Measurements from ENCODE around the gene ARFGEF3. TPM values are rescaled to one million over a fixed set of nuclear protein-coding genes. Genes with fewer than 3 reads are reported as not detected.

Gene ARFGEF3
- total RNA-seq, 4 donors from 2014 or later = 6.7 to 17.1 (median 13.2) TPM

DNA sequence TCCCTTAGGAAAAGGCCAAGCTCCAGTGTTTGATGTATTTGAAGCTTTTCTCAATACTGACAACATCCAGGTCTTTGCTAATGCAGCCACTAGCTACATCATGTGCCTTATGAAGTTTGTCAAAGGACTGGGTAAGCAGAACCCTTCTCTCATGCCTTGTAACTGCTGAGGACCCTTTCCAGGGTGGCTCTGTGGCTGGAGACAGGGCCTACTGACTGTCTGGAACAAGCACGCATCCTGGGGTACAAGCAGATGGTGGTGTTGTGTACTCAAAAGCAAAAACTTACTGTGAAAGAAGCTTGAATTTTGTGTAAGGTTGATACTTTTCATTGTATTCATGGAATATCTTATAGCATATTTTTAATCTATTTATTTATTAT is 147.0 kb downstream of the ARFGEF3 start:
- 96 to 100% methylated on average over 1 of the region's 1 CpG for WGBS, 2 donors (ENCODE audit: low coverage in 1 of 2)
- in situ Hi-C loops (cut with MboI; ENCODE audit: low pct_ligation_motif_present in 1 of 4, low pct_unique_long_range_greater_than_20kb in 1 of 4, low sequenced_read_pairs in 3 of 4) = no loop called here

DNA sequence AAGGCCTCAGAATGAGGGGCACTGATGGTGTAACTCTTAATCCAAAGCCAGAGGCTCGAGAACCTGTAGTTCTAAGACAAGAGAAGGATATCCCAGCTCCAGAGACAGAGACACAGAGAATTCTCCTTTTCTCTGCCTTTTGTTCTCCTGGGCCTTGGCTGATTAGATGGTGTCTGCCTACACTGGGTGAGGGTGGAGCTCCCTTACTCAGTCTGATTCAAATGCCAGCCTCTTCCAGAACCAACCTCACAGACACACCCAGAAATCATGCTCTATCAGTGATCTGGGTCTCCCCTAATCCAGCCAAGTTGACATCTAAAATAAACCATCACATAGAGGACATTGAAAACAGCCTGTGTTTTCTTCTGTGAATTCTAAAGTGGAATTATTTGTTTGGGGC is 148.0 kb downstream of the ARFGEF3 start:
- TF ChIP-seq EP300 (IDR thresholded peaks at IDR 0.05; ENCODE audit: low read depth) = no peak
- TF ChIP-seq POLR2A (IDR thresholded peaks at IDR 0.05) = no peak
- TF ChIP-seq, protein P1, sequence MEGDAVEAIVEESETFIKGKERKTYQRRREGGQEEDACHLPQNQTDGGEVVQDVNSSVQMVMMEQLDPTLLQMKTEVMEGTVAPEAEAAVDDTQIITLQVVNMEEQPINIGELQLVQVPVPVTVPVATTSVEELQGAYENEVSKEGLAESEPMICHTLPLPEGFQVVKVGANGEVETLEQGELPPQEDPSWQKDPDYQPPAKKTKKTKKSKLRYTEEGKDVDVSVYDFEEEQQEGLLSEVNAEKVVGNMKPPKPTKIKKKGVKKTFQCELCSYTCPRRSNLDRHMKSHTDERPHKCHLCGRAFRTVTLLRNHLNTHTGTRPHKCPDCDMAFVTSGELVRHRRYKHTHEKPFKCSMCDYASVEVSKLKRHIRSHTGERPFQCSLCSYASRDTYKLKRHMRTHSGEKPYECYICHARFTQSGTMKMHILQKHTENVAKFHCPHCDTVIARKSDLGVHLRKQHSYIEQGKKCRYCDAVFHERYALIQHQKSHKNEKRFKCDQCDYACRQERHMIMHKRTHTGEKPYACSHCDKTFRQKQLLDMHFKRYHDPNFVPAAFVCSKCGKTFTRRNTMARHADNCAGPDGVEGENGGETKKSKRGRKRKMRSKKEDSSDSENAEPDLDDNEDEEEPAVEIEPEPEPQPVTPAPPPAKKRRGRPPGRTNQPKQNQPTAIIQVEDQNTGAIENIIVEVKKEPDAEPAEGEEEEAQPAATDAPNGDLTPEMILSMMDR (IDR thresholded peaks at IDR 0.05) = no peak
- TF ChIP-seq POLR2AphosphoS5 (IDR thresholded peaks at IDR 0.05) = no peak
- no peak overlapping the region for H3K4me3 ChIP-seq
- no peaks in the 10 kb centered on the region for H3K4me1 ChIP-seq
- in situ Hi-C loops (cut with MboI; ENCODE audit: low pct_ligation_motif_present in 1 of 4, low pct_unique_long_range_greater_than_20kb in 1 of 4, low sequenced_read_pairs in 3 of 4) = no loop called here
- intact Hi-C loops (cut with DNase I; ENCODE audit: low total_unique reads) = no loop called here
- H3K27me3 ChIP-seq = no peaks in the 10 kb centered on the region
- WGBS, 2 donors (ENCODE audit: low coverage in 1 of 2) = 77% methylated on average over 1 of the region's 1 CpG; no CpG with 5 or more reads in 1 of the 2 donors
- no peak overlapping the region for H3K27ac ChIP-seq
- DNase-seq = no peak
- no peaks in the 10 kb centered on the region for H3K9me3 ChIP-seq
- H3K36me3 ChIP-seq = no peaks in the 10 kb centered on the region

More for the DNA sequence above, 147.0 kb downstream of the ARFGEF3 start:
- Histone ChIP-seq H3K27ac (no peak overlapping the region), H3K4me3 (no peak overlapping the region), H3K9me3 (no peaks in the 10 kb centered on the region), H3K27me3 (no peaks in the 10 kb centered on the region), H3K4me1 (no peaks in the 10 kb centered on the region), H3K36me3 (no peaks in the 10 kb centered on the region)
- no peak for DNase-seq
- no peak for TF ChIP-seq POLR2AphosphoS5 (IDR thresholded peaks at IDR 0.05)
- no peak for TF ChIP-seq EP300 (IDR thresholded peaks at IDR 0.05; ENCODE audit: low read depth)
- TF ChIP-seq POLR2A (IDR thresholded peaks at IDR 0.05) = no peak
- TF ChIP-seq, protein P1 (IDR thresholded peaks at IDR 0.05) = no peak
- intact Hi-C loops (cut with DNase I; ENCODE audit: low total_unique reads) = no loop called here

DNA sequence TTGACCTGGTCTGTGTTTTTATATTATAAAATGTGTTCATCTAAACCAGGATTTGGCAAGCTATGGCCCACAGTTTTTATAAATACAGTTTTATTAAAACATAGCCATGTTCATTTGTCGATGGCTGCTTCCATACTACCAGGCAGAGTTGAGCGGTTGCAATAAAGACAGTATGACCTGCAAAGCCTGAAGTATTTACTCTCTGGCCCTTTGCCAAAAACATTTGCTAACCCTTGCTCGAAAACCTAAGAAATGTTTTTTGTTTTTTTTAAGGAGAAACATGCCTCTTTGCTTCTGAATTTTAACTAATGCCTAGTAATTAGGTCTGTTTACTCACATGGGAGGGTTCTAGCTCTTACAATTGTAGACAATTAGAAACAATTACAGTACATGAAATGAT is 148.6 kb downstream of the ARFGEF3 start:
- in situ Hi-C loops (cut with MboI; ENCODE audit: low pct_ligation_motif_present in 1 of 4, low pct_unique_long_range_greater_than_20kb in 1 of 4, low sequenced_read_pairs in 3 of 4) = no loop called here
- no peaks in the 10 kb centered on the region for H3K27me3 ChIP-seq
- TF ChIP-seq EP300 (IDR thresholded peaks at IDR 0.05; ENCODE audit: low read depth) (no peak), POLR2AphosphoS5 (IDR thresholded peaks at IDR 0.05) (no peak), POLR2A (IDR thresholded peaks at IDR 0.05) (no peak)
- TF ChIP-seq, protein P1 (IDR thresholded peaks at IDR 0.05) = no peak
- no peaks in the 10 kb centered on the region for H3K4me1 ChIP-seq
- no peak overlapping the region for H3K4me3 ChIP-seq
- 33 to 46% methylated on average over 3 of the region's 3 CpGs for WGBS, 2 donors (ENCODE audit: low coverage in 1 of 2)
- no peak overlapping the region for H3K27ac ChIP-seq
- no peaks in the 10 kb centered on the region for H3K36me3 ChIP-seq
- intact Hi-C loops (cut with DNase I; ENCODE audit: low total_unique reads) = no loop called here
- no peak for DNase-seq
- no peaks in the 10 kb centered on the region for H3K9me3 ChIP-seq

DNA sequence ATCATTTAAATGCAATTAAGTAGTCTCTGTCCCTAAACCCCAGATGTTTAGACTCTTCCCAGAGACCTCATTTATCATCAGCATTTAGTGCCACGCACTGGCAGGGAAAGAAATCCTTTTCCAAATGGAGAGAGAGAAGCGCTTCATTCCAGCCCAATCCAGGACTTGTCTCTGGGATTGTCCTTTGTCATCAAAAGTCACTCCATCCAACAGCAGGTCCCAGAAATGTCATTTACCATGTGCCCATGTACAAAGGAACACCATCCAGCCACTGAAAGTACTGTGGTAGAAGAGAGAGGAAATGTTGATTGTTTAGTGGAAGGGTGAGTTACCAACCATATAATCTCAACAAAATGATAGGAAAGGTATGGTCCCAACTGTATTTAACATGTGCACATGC is 149.1 kb downstream of the ARFGEF3 start:
- H3K27me3 ChIP-seq = no peaks in the 10 kb centered on the region
- in situ Hi-C loops (cut with MboI; ENCODE audit: low pct_ligation_motif_present in 1 of 4, low pct_unique_long_range_greater_than_20kb in 1 of 4, low sequenced_read_pairs in 3 of 4) = no loop called here
- no peaks in the 10 kb centered on the region for H3K36me3 ChIP-seq
- no peak overlapping the region for H3K4me3 ChIP-seq
- TF ChIP-seq POLR2A (IDR thresholded peaks at IDR 0.05) (no peak), EP300 (IDR thresholded peaks at IDR 0.05; ENCODE audit: low read depth) (no peak), POLR2AphosphoS5 (IDR thresholded peaks at IDR 0.05) (no peak)
- TF ChIP-seq, protein P1 (IDR thresholded peaks at IDR 0.05) = no peak
- intact Hi-C loops (cut with DNase I; ENCODE audit: low total_unique reads) = no loop called here
- DNase-seq = no peak
- H3K27ac ChIP-seq = no peak overlapping the region
- H3K4me1 ChIP-seq = no peaks in the 10 kb centered on the region
- 88 to 94% methylated on average over 2 of the region's 2 CpGs for WGBS, 2 donors (ENCODE audit: low coverage in 1 of 2)
- H3K9me3 ChIP-seq = no peaks in the 10 kb centered on the region
